NOMO-1 (cell line): Measurements from ENCODE around the gene NUP210.

ENCODE experiments used
- DNase-seq, 2 experiments: peaks; one replicate each; lab custom pipeline; 2025; ENCODE audit not compliant: unreplicated experiment in 2 of 2; lab: John Stamatoyannopoulos, UW

Gene NUP210

GRCh38 chr3:13407926-13408325, 12.2 kb downstream of the NUP210 start:
- no peak for DNase-seq

- no peak for DNase-seq
Measured at GRCh38 chr3:13407475-13407874, 12.6 kb downstream of the NUP210 start.

- no peak for DNase-seq
Measured at GRCh38 chr3:13406190-13406589, 13.9 kb downstream of the NUP210 start.

DNA sequence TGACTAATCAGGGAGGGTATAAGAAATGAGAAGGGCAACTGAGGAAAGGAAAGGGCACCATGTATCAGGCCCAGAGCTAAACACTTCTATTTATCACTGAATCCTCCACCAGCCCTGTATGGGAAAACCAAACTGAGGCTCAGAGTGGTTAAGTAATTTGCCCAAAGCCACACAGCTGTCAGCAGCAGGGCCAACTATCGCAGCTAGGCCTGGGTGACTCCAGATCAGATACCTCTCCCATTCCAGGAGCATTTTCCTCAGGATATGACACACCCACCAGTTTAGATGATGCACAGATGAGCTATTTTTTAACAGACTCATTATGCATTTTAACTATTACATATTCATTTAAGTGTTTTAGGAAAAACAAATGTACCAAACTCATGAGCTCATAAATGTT, 14.5 kb downstream of the NUP210 start:
- no peak for DNase-seq

GRCh38 chr3:13404626-13405452, 15.3 kb downstream of the NUP210 start:
- DNase-seq = no peak

- DNase-seq = no peak
Measured at GRCh38 chr3:13403847-13404246, 16.3 kb downstream of the NUP210 start.

- DNase-seq = no peak
Measured at GRCh38 chr3:13403213-13403819, 16.8 kb downstream of the NUP210 start.

DNA sequence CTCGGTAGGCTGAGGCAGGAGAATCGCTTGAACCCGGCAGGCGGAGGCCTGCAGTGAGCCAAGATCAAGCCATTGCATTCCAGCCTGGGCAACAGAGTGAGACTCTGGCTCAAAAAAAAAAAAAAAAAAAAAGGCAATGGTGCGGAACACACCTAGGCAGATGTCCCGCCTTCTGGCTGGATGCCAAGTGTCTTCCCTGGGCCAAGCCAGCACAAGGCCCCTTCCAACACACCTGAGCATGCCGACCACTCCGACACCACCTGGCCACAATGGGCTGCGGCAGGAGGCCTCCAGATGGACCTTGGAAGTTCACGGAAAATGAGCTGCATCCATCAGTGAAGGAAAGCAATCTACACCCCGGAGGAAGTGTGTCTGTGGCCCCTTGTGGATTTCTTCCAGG, 19.0 kb downstream of the NUP210 start:
- DNase-seq = no peak

- no peak for DNase-seq
Measured at GRCh38 chr3:13400114-13400673, 19.9 kb downstream of the NUP210 start.

GRCh38 chr3:13399603-13400002, 20.5 kb downstream of the NUP210 start:
- no peak for DNase-seq

- no peak for DNase-seq
Measured at GRCh38 chr3:13397316-13397715, 22.8 kb downstream of the NUP210 start.

- DNase-seq = no peak
Measured at GRCh38 chr3:13394363-13394762, 25.8 kb downstream of the NUP210 start.

DNA sequence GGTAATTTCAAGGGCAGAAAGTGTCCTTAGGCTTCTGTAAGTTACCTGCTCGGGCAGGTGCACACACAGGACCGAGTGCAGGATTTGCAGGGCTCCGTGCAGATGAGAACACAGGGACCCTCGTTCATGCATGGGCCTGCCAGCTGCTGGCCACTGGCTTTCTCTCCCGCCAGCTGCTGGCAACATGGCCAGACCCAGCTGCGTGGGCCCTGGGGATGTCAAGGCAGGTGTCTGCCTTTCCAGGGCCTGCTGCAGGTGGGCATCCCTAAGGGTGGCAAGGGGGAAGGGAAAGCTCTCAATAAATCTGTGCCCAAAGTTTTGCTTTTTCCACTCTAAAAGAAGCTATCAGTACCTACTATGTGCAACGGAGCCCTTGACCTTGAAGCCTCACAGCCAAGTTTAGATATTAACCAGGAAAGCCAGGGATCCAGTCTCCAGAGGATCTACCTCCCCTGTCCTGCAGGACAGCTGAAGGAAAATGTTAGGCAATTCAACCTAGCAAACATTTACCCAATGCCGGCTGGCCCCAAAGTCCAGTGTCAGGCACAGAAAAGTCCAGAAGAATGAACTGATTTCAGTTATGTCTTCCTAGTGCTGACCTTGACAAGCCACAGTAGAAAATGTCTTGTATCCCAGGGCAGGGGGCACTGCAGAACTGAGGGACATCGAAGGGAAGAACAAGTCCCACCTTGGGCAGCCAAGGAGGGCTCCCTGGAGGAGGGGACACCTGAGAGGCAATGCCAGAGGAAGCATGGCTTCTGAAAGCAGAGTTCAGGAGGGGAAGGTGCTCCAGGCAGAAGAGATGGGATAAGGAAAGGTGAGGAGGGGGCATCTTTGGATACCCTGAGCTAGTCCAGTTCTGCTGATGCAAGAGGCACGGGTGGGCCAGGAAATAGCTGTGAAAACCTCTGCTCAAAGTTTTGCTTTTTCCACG, 26.4 kb downstream of the NUP210 start:
- DNase-seq = no peak

- no peak for DNase-seq
Measured at GRCh38 chr3:13391308-13391707, 28.8 kb downstream of the NUP210 start.

- no peak for DNase-seq
Measured at GRCh38 chr3:13389378-13389777, 30.7 kb downstream of the NUP210 start.

GRCh38 chr3:13388816-13389215, 31.3 kb downstream of the NUP210 start:
- no peak for DNase-seq

DNA sequence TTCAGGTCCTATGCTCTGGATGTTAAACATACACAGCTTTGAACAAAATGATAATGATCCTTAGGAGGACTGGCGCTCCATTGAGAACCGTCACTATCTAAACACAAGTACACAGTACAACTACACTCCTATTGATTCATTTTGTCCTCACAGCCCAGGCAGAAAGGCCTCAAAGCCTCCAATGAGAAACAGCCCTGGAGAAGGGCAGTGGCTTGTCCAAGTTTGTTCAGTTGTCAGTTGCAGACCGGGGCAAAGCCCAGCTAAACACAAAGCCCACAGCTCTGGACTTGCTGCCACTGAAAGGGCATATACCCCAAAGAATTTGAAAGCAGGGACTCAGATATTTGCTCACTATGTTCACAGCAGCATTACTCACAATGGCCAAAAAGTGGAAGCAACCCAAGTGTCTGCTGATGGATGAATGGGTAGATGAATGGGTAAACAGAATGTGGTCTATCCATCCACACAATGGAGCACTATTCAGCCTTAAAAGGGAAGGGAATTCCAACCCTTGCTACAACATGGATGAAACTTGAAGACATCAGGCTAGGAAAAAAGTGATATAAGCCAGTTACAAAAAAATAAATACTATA, 34.7 kb downstream of the NUP210 start:
- no peak for DNase-seq

DNA sequence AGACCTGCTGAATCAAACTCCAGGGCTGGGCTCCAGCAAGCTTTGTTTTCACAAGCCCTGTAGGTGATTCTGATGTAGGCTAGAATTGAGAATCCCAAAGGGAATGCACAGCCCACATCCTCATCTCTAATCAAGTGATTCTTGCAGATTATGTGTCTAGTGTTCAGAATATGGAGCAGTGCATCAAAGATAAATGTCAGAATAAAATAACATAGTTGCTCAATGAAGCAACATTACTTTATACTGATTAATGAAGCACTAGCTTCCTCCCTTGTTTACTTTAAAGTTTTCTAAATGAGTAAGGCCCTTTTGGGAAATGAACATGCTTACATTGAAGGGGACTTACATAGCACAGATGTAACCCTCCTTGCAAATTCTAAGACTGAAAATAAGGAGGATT, 39.2 kb downstream of the NUP210 start:
- DNase-seq = no peak

DNA sequence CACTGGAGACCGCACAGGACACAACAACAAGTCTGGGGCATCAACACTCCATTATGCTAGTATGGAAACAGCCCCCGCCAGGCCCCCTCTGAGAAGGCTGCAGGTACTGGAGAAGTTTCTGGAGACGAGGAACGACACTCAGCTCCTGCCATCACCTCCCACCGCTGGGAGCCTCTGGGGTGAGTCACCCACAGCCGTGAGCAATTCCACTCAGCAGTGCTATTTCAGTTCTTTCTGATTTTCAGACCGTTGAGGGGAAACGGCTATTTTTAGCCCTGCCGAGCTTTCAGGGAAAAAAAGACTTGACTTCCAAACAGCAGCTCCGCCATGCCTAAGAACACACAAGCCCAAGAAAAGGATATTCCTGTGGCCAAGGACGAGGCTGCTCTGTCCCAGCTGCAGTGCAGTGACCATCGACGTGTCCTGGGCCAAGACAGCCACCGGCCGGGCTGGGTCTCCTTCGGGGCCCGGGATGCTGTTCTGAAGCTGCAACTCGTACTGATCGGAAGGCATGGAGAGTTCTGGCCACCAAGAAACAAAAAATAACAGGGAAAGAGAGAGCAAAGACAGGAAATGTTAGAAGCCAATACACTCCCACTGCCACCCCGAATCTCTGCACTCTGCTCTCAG, 40.8 kb downstream of the NUP210 start:
- no peak for DNase-seq

DNA sequence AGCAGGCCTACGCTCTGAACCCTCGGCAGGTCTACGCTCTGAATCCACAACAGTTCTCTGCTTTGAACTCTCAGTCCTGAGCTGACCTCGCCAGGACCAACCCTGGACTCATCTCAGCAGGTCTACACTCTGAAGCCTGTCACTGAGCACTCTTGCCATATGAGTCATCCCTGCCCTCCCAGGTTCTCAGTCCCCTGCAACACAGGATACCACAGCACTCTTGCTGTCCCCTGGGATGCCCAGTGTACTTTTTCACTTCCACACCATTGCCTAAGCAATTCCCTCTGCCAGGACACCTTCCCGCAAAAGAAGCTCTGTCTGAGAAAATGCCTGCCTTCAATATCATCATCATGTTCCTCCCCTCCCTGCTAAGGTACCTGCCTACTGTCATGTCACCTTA, 42.0 kb downstream of the NUP210 start:
- no peak for DNase-seq
